MM.1S (cell line): ENCODE data around the gene PSMD3.

Experiments
- CTCF ChIP-seq: fragments of 300-600 bp; sonication (generic); IDR thresholded peaks from 2 replicates; pipeline ENCODE4 v1.5.1; 2016; ENCODE audit warnings: antibody characterized with exemption, low read length, mixed read lengths
- EZH2phosphoT487 ChIP-seq: fragments of 300-600 bp; sonication (generic); IDR thresholded peaks from 2 replicates; pipeline ENCODE4 v1.6.1; 2018; ENCODE audit warnings: antibody characterized with exemption, low read length

- no peak for TF ChIP-seq EZH2phosphoT487
- TF ChIP-seq CTCF: no peak
Observed at GRCh38 chr17:39966771-39967170, 13.8 kb upstream of the PSMD3 start.
